ENCODE results near the gene SLC16A3. TPM values are rescaled to one million over a fixed set of nuclear protein-coding genes. Genes with fewer than 3 reads are reported as not detected.

SLC16A3 gene
- total RNA-seq, 1 experiment from 2014 or later, result 198 TPM

- Histone ChIP-seq H2AFZ (no peak overlapping the region), H3F3A (ENCODE audit: insufficient read depth, low read depth) (peaks cover 41% of the 10 kb centered on the region), H3K9me3 (ENCODE audit: insufficient read depth, low read depth) (no peaks in the 10 kb centered on the region), H3K79me2 (ENCODE audit: low read depth) (peaks cover 67% of the 10 kb centered on the region), H3K36me3 (ENCODE audit: low read depth) (peaks cover 12% of the 10 kb centered on the region), H3K4me3 (no peak overlapping the region), H3K4me1 (replicated peaks; ENCODE audit: insufficient read depth) (peaks cover 48% of the 10 kb centered on the region), H4K20me1 (ENCODE audit: insufficient read depth) (peaks cover 62% of the 10 kb centered on the region), H3K27me3 (ENCODE audit: insufficient read depth, low read depth) (no peaks in the 10 kb centered on the region), H3K9me2 (ENCODE audit: insufficient read depth) (no peaks in the 10 kb centered on the region), H3K4me2 (peak overlapping the region; percentile 87), H3K27ac (no peak overlapping the region)
- ChIA-PET CTCF (interaction anchor here (0.7 kb wide), 1 partner anchor 65 kb away, joined by 5 read pairs; no protein-coding TSS in a partner anchor), POLR2A (ENCODE audit: unreplicated experiment) (no interaction called here)
- no peak for DNase-seq
- TF ChIP-seq EZH2 (IDR thresholded peaks at IDR 0.05; ENCODE audit: low read depth), result no peak
- TF ChIP-seq CTCF (conservative IDR thresholded peaks at IDR 0.05), result no peak
- intact Hi-C loops (cut with micrococcal nuclease; ENCODE audit: unreplicated experiment), result no loop called here
- BruUV-seq (replicated peaks), result no TSS peak
Observed at GRCh38 chr17:82271401-82271800, 42.6 kb downstream of the SLC16A3 start.

DNA sequence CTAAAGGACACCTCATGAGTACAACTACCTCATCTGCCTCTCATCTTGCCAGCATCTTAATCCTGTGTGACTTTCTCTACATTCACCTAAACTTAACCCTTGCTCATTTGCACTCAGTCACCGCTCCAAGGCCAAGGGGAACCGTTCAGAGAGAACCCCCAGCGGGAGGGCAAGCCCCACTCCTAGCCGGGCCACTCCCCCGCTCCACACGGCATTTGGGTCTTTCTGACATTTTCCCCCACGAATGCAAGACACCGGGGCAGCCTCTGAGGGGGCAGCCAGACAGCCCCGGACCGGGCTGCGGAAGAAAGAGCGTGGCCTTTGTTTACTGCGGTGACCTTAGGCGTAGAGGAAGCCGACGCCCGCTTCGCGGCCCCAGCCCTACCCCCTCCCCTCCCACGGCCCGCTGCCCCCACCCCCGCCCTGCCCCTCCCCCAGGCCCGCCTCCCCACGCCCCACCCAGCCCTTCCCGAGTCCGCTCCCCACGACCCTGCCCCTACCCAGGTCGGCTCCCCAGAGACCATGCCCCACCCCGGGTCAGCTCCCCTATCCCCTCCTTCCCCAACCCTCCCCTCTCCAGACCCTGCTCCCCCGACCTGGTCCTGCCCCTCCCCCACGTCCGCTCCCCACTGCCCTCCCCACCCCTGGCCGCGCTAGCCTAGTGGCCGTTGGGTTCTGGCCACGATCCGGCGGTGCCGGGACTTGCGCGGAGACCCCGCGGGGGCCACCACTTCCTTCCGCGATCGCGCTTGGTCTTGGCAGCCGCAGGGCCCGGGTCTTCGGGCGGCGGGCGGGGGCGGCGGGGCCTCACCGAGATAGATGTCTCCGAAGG is 43.9 kb downstream of the SLC16A3 start:
- Histone ChIP-seq H3K79me2 (ENCODE audit: low read depth) (peaks cover 54% of the 10 kb centered on the region), H3K9me2 (ENCODE audit: insufficient read depth) (no peaks in the 10 kb centered on the region), H3K4me3 (peak overlapping the region; percentile 88), H2AFZ (no peak overlapping the region), H3K36me3 (ENCODE audit: low read depth) (peaks cover 10% of the 10 kb centered on the region), H3K4me2 (peak overlapping the region; percentile 87), H3F3A (ENCODE audit: insufficient read depth, low read depth) (peaks cover 45% of the 10 kb centered on the region), H4K20me1 (ENCODE audit: insufficient read depth) (peaks cover 49% of the 10 kb centered on the region), H3K27ac (peak overlapping the region; percentile 93), H3K4me1 (replicated peaks; ENCODE audit: insufficient read depth) (peaks cover 54% of the 10 kb centered on the region), H3K9me3 (ENCODE audit: insufficient read depth, low read depth) (no peaks in the 10 kb centered on the region), H3K27me3 (ENCODE audit: insufficient read depth, low read depth) (no peaks in the 10 kb centered on the region)
- no peak for TF ChIP-seq CTCF (conservative IDR thresholded peaks at IDR 0.05)
- POLR2A ChIA-PET (ENCODE audit: unreplicated experiment), result interaction anchor here (1.3 kb wide), 1 partner anchor 20 kb away, joined by 5 read pairs; no protein-coding TSS in a partner anchor
- no TSS peak for BruUV-seq (replicated peaks)
- intact Hi-C loops (cut with micrococcal nuclease; ENCODE audit: unreplicated experiment), result no loop called here
- DNase-seq, result peak in 1 of 2 experiments; percentile 17
- CTCF ChIA-PET, result no interaction called here

DNA sequence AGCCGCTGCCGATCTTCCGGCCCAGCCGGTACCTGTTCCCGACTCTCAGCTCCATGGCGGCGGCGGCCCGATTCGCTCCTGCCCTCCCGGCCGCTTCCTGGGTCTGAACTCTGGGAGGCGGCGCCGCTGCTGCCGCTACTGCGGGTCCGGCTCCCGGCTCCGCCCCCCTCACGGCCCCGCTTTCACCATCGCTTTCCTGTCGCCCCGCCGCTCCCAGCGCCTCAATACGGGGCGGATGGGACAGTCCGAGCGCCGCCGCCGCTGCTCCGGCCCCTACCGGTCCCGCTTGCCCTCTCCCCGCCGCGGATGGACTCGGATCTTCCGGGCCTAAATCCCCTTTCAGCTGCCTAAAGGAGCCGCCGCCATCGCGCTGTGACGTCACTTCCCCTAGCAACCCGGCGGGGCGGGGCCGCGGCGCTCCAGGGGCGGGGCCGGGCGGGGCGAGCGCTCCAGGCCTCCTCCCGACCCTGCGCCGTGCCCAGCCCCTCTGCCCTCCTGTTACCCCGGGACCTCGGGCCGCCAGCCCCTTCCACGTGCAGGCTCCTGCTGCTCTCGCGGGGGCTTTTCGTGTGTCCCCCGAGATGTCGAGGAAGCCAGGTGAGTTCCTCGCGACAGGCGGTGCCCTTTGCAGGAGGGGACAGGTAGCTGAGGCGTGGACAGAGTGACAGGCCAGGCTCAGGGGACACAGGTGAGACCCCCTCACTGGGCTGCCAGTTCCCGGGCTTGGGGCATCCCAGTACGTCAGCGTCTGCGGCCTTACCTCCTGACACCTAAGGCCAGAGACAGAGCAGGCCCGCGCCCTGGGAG is 44.7 kb downstream of the SLC16A3 start, which contains the start of gene CSNK1D:
Gene CSNK1D (minus strand): TSS at position 374 of the 807 bp plus-strand sequence. CDS start 319 bp downstream, at position 55.
- ChIA-PET POLR2A (ENCODE audit: unreplicated experiment) (interaction anchor here (1.3 kb wide), 1 partner anchor 19 kb away, joined by 5 read pairs; no protein-coding TSS in a partner anchor), CTCF (no interaction called here)
- peaks cover 46% of the 10 kb centered on the region for H3K79me2 ChIP-seq (ENCODE audit: low read depth)
- peaks cover 10% of the 10 kb centered on the region for H3K36me3 ChIP-seq (ENCODE audit: low read depth)
- H3K4me3 ChIP-seq, result peak within 1 kb of the TSS; percentile 88
- DNase-seq, result peak; percentile 47 to 88
- peak within 1 kb of the TSS; percentile 87 for H3K4me2 ChIP-seq
- H3K27me3 ChIP-seq (ENCODE audit: insufficient read depth, low read depth), result no peaks in the 10 kb centered on the region
- H3F3A ChIP-seq (ENCODE audit: insufficient read depth, low read depth), result peaks cover 37% of the 10 kb centered on the region
- BruUV-seq (replicated peaks), result no TSS peak
- peaks cover 46% of the 10 kb centered on the region for H3K4me1 ChIP-seq (replicated peaks; ENCODE audit: insufficient read depth)
- intact Hi-C loops (cut with micrococcal nuclease; ENCODE audit: unreplicated experiment), result no loop called here
- H3K27ac ChIP-seq, result peak within 1 kb of the TSS; percentile 93
- peak within 1 kb of the TSS; percentile 66 for H2AFZ ChIP-seq
- TF ChIP-seq EZH2 (IDR thresholded peaks at IDR 0.05; ENCODE audit: low read depth), result no peak
- no peak for TF ChIP-seq CTCF (conservative IDR thresholded peaks at IDR 0.05)
- no peaks in the 10 kb centered on the region for H3K9me3 ChIP-seq (ENCODE audit: insufficient read depth, low read depth)
- no peaks in the 10 kb centered on the region for H3K9me2 ChIP-seq (ENCODE audit: insufficient read depth)
- peaks cover 41% of the 10 kb centered on the region for H4K20me1 ChIP-seq (ENCODE audit: insufficient read depth)

Data from PC-9 (cell line).